Measurements from ENCODE around the gene AGXT2.

DNA sequence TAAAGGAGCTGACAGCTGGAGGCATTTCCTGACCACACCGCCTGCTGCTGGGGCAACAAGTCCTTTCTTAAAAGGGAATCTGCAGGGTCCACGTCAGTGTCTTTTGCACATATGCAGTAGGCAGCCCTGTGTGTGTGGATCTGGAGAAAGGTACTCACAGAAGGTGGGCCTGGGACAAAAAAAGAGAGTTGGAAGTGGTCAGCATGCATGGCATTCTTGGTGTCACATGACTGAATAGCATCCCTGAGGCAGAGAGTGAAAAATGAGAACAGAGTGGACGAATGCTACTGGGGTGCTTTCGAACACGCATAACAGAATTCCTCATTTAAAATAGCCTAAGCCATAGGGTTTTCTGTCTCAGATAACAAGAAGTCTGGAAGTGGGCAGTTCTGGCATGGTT, 71.4 kb downstream of the AGXT2 start:
- TF ChIP-seq, protein P1, sequence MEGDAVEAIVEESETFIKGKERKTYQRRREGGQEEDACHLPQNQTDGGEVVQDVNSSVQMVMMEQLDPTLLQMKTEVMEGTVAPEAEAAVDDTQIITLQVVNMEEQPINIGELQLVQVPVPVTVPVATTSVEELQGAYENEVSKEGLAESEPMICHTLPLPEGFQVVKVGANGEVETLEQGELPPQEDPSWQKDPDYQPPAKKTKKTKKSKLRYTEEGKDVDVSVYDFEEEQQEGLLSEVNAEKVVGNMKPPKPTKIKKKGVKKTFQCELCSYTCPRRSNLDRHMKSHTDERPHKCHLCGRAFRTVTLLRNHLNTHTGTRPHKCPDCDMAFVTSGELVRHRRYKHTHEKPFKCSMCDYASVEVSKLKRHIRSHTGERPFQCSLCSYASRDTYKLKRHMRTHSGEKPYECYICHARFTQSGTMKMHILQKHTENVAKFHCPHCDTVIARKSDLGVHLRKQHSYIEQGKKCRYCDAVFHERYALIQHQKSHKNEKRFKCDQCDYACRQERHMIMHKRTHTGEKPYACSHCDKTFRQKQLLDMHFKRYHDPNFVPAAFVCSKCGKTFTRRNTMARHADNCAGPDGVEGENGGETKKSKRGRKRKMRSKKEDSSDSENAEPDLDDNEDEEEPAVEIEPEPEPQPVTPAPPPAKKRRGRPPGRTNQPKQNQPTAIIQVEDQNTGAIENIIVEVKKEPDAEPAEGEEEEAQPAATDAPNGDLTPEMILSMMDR (conservative IDR thresholded peaks at IDR 0.05), result no peak
- no peak for TF ChIP-seq EZH2 (IDR thresholded peaks at IDR 0.05; ENCODE audit: low read depth)
